Uterus (tissue), 4 donors: Measurements from ENCODE around the gene CSE1L. TPM values are rescaled to one million over a fixed set of nuclear protein-coding genes. Genes with fewer than 3 reads are reported as not detected.
"Not testable (repeated sequence)": the region's sequence is repeated elsewhere in the genome, so short reads cannot be mapped to it uniquely, and the experiment has no call there.

Experiments
- DNase-seq, 2 donors: peaks; one replicate each; pipeline ENCODE4 v3.0.0-alpha.2; 2019 to 2020
- H3K27ac ChIP-seq, 2 donors: fragments of 200-600 bp; sonication (generic); 1 replicate in 1 of 2; 2 replicates in 1 of 2; pipeline ENCODE4 v1.5.1; 2016 to 2018
- H3K27me3 ChIP-seq, 2 donors: fragments of 200-600 bp; sonication (generic); one replicate each; pipeline ENCODE4 v1.5.1; 2018 to 2019; ENCODE audit warnings: control low read depth in 1 of 2
- H3K36me3 ChIP-seq, 2 donors: fragments of 200-600 bp; sonication (generic); one replicate each; pipeline ENCODE4 v1.5.1; 2019; ENCODE audit warnings: control low read depth in 1 of 2
- H3K4me1 ChIP-seq, 2 donors: fragments of 200-600 bp; sonication (generic); one replicate each; pipeline ENCODE4 v1.5.1; 2018 to 2019; ENCODE audit warnings: control low read depth in 1 of 2
- H3K4me3 ChIP-seq, 2 donors: fragments of 200-600 bp; sonication (generic); 1 replicate in 1 of 2; 2 replicates in 1 of 2; pipeline ENCODE4 v1.5.1; 2018 to 2019; ENCODE audit warnings: mild to moderate bottlenecking in 1 of 2
- H3K9me3 ChIP-seq, 2 donors: fragments of 200-600 bp; sonication (generic); one replicate each; pipeline ENCODE4 v1.5.1; 2019; ENCODE audit warnings: control low read depth in 1 of 2
- POLR2A ChIP-seq, 2 donors: fragments of 450-650 bp; IDR thresholded peaks; one replicate each; pipeline ENCODE4 v1.6.1; 2016; ENCODE audit warnings: antibody characterized with exemption in 2 of 2, mild to moderate bottlenecking in 1 of 2, moderate library complexity in 1 of 2
- intact Hi-C: fragments of 100-400 bp; cut with DNase I; formaldehyde crosslinking; loops from one replicate; pipeline ENCODE4 v1.15.1; 2023; ENCODE audit warnings: low total_unique reads
- total RNA-seq, 4 donors: library from RNA; depleted of rRNA in 3 of 4; stranded (reverse); fragments of >200 nt in 3 of 4; gene quantifications; one replicate each; pipeline versions ENCODE4 v1.1.0 to v1.2.4, GENCODE V29; 2014 to 2023
- TF ChIP-seq, protein P1 (sequence below), 4 experiments: fragments of 200-600 bp in 2 of 4; fragments of 450-650 bp in 2 of 4; sonication (generic) in 2 of 4; IDR thresholded peaks; one replicate each; pipeline ENCODE4 v1.5.1; 2016 to 2019; ENCODE audit warnings: antibody characterized with exemption in 4 of 4, mild to moderate bottlenecking in 2 of 4, moderate library complexity in 1 of 4
- donor health status: DM: yes; HTN: yes; CAD: no.

Gene CSE1L
- total RNA-seq, 4 donors from 2014 or later: 49.2 to 104 (median 57.6) TPM

DNA sequence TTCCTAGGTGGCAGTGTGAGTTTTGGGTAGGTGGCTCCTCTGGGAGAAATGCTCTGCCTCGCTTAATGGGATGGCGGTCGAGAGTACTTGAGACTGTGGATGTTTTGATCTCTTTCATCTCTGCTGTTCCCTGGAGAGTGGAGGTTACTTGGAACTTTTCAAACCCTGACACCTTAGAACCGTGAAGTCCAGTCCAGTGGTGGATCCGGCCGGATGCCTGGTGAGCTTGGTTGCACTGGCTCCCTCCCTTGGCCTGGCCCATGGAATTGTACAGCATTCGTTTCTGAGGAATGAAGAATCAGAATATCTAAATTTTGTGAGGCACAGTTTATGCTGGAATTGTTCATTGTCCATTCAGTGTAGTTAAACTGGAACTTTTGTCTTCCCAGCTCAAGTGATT, 51.0 kb downstream of the CSE1L start:
- Histone ChIP-seq H3K9me3 (no peaks in the 10 kb centered on the region), H3K4me1 (no peaks in the 10 kb centered on the region), H3K36me3 (no peaks in the 10 kb centered on the region), H3K27ac (no peak overlapping the region), H3K27me3 (no peaks in the 10 kb centered on the region), H3K4me3 (no peak overlapping the region)
- intact Hi-C loops: no loop called here
- no peak for DNase-seq
- TF ChIP-seq POLR2A (IDR thresholded peaks at IDR 0.05): no peak
- TF ChIP-seq, protein P1, sequence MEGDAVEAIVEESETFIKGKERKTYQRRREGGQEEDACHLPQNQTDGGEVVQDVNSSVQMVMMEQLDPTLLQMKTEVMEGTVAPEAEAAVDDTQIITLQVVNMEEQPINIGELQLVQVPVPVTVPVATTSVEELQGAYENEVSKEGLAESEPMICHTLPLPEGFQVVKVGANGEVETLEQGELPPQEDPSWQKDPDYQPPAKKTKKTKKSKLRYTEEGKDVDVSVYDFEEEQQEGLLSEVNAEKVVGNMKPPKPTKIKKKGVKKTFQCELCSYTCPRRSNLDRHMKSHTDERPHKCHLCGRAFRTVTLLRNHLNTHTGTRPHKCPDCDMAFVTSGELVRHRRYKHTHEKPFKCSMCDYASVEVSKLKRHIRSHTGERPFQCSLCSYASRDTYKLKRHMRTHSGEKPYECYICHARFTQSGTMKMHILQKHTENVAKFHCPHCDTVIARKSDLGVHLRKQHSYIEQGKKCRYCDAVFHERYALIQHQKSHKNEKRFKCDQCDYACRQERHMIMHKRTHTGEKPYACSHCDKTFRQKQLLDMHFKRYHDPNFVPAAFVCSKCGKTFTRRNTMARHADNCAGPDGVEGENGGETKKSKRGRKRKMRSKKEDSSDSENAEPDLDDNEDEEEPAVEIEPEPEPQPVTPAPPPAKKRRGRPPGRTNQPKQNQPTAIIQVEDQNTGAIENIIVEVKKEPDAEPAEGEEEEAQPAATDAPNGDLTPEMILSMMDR (IDR thresholded peaks at IDR 0.05): no peak

DNA sequence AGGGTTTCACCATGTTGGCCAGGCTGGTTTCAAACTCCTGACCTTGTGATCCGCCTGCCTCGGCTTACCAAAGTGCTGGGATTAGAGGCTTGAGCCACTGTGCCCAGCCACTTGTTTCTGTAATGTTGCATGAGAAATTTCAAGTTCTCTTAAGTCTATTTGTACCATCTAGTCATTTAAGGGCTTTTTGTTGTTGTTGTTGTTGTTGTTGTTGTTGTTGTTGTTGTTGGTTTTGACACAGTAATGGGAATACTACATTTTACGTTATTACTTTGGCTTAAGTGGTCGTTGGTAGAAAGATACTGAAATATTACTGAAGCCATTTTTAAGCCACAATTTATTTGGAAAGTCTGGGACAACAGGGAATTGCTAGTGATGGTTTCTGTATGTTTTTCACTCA, 52.0 kb downstream of the CSE1L start:
- no peaks in the 10 kb centered on the region for H3K4me1 ChIP-seq
- H3K4me3 ChIP-seq: no peak overlapping the region
- no peak for DNase-seq
- H3K27ac ChIP-seq: no peak overlapping the region
- no peaks in the 10 kb centered on the region for H3K27me3 ChIP-seq
- TF ChIP-seq, protein P1 (IDR thresholded peaks at IDR 0.05): no peak
- TF ChIP-seq POLR2A (IDR thresholded peaks at IDR 0.05): no peak
- H3K9me3 ChIP-seq: no peaks in the 10 kb centered on the region
- no peaks in the 10 kb centered on the region for H3K36me3 ChIP-seq
- intact Hi-C loops: no loop called here

DNA sequence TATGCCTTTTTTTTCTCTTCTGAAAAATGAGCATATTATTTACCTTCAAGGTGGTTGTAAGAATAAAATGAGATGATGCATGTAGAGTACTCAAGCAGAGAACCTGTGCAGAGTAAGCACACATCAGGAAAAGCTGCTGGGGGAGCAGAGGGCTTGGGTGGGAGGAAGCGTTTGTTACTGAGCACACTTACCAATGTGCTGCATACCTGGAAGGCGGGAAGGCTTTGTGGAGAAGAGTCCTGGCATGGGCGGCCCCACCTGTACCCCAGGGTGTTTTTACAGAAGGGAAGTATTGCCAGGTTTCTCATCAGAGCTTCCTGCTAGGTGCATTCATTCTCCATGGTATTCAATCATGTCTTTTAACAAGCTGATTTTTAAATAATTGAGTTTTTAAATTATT, 52.9 kb downstream of the CSE1L start:
- H3K36me3 ChIP-seq: no peaks in the 10 kb centered on the region
- no peaks in the 10 kb centered on the region for H3K27me3 ChIP-seq
- H3K4me1 ChIP-seq: no peaks in the 10 kb centered on the region
- H3K27ac ChIP-seq: no peak overlapping the region
- DNase-seq: no peak
- no peak overlapping the region for H3K4me3 ChIP-seq
- TF ChIP-seq, protein P1 (IDR thresholded peaks at IDR 0.05): no peak
- intact Hi-C loops: no loop called here
- H3K9me3 ChIP-seq: no peaks in the 10 kb centered on the region

DNA sequence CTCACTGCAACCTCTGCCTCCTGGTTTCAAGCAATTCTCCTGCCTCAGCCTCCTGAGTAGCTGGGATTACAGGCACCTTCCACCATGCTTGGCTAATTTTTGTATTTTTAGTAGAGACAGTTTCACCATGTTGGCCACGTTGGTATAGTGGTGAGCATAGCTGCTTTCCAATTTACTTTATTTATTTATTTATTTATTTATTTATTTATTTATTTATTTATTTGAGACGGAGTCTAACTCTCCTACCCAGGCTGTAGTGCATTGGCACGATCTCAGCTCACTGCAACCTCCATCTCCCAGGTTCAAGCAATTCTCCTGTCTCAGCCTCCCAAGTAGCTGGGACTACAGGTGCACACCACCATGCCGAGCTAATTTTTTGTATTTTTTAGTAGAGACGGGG, 54.2 kb downstream of the CSE1L start:
- H3K9me3 ChIP-seq, intact Hi-C loops, H3K36me3 ChIP-seq, H3K4me1 ChIP-seq, DNase-seq, H3K27me3 ChIP-seq, H3K4me3 ChIP-seq, H3K27ac ChIP-seq: not testable (repeated sequence)

DNA sequence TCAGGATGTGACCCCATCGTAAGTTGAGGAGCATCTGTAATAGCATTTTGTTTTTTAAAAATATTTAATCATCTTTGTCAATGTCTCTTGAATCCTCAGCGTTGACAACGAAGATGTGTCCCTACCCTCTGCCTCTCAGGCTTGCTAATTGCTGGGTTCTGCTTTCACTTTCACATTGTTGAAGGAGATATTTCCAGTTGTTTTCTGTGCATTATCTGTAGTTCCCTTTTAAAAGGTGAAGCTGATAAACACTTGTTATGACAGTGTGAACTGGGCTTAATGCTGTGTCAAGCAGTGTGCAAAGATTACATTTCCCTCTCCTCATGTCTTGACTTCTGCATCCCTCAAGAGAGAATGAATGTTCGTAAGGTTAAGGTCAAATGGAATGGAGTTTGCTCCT, 54.9 kb downstream of the CSE1L start:
- H3K9me3 ChIP-seq: no peaks in the 10 kb centered on the region
- intact Hi-C loops: no loop called here
- no peak overlapping the region for H3K27ac ChIP-seq
- no peaks in the 10 kb centered on the region for H3K27me3 ChIP-seq
- TF ChIP-seq, protein P1 (IDR thresholded peaks at IDR 0.05): no peak
- no peak for TF ChIP-seq POLR2A (IDR thresholded peaks at IDR 0.05)
- H3K4me3 ChIP-seq: no peak overlapping the region
- H3K36me3 ChIP-seq: no peaks in the 10 kb centered on the region
- H3K4me1 ChIP-seq: no peaks in the 10 kb centered on the region
- DNase-seq: no peak

DNA sequence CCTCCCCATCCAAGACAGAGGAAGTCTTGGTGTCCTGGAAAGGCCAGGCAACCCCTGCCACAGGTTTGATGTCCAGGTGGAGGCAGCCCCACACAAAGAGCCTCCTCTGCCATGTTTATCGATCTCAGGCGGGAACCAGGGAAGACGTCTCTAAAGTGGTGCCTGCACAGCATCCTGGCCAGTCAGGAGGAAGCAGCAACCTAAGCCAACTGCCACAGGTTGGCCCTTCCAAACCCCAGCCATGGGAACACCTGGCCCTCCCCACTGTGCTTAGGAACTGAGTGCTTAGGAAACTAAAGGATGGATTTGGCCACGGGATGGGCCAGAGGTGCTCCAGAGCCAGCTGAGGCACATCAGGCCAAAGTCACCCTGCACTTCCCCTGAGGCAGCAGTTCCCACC, 56.9 kb downstream of the CSE1L start:
- TF ChIP-seq, protein P1 (IDR thresholded peaks at IDR 0.05): no peak
- no peak for TF ChIP-seq POLR2A (IDR thresholded peaks at IDR 0.05)
- H3K9me3 ChIP-seq: no peaks in the 10 kb centered on the region
- DNase-seq: no peak
- no peaks in the 10 kb centered on the region for H3K27me3 ChIP-seq
- H3K36me3 ChIP-seq: no peaks in the 10 kb centered on the region
- no peaks in the 10 kb centered on the region for H3K4me1 ChIP-seq
- intact Hi-C loops: no loop called here
- H3K27ac ChIP-seq: no peak overlapping the region
- no peak overlapping the region for H3K4me3 ChIP-seq
